PC-3 (cell line): Measurements from ENCODE around the gene MROH2A.

ENCODE experiments used
- CTCF ChIP-seq: fragments of 300-600 bp; sonication (generic); conservative IDR thresholded peaks from 2 replicates; pipeline ENCODE4 v1.5.1; 2017; ENCODE audit warnings: antibody characterized with exemption, low read depth, mild to moderate bottlenecking, low read length
- EZH2 ChIP-seq: fragments of 300-600 bp; sonication (generic); IDR thresholded peaks from one replicate; pipeline ENCODE4 v1.6.1; 2017; ENCODE audit warnings: antibody characterized with exemption, mild to moderate bottlenecking, low read length; ENCODE audit not compliant: unreplicated experiment
- EZH2phosphoT487 ChIP-seq: fragments of 300-600 bp; sonication (generic); IDR thresholded peaks from 2 replicates; pipeline ENCODE4 v1.6.1; 2018; ENCODE audit warnings: mild to moderate bottlenecking, antibody characterized with exemption, low read length, borderline replicate concordance

- no peak for TF ChIP-seq CTCF
- no peak for TF ChIP-seq EZH2
- no peak for TF ChIP-seq EZH2phosphoT487
These were observed 13.9 kb upstream of the MROH2A start for GRCh38 chr2:233764264-233764663.
